H9 (cell line): Measurements from ENCODE around the gene GPM6B. TPM values are rescaled to one million over a fixed set of nuclear protein-coding genes. Genes with fewer than 3 reads are reported as not detected.

ENCODE experiments used
- DNase-seq: peaks from one replicate; pipeline ENCODE4 v3.0.0-alpha.2; 2017
- H2AFZ ChIP-seq: one replicate; pipeline ENCODE4 v1.6.1; 2013; ENCODE audit warnings: mild to moderate bottlenecking, low read length, control low read depth, moderate library complexity
- H2AK5ac ChIP-seq: 2 replicates; pipeline ENCODE4 v1.6.1; 2013; ENCODE audit warnings: low read length, control low read depth, mixed read lengths; ENCODE audit not compliant: insufficient read length
- H2BK120ac ChIP-seq: one replicate; pipeline ENCODE4 v1.6.1; 2013; ENCODE audit warnings: low read depth, mild to moderate bottlenecking, low read length, control low read depth, inconsistent platforms; ENCODE audit not compliant: poor library complexity, severe bottlenecking
- H2BK12ac ChIP-seq: 2 replicates; pipeline ENCODE4 v1.6.1; 2013; ENCODE audit warnings: low read length, control low read depth, mixed read lengths, low read depth; ENCODE audit not compliant: insufficient read length
- H2BK15ac ChIP-seq: 2 replicates; pipeline ENCODE4 v1.6.1; 2013; ENCODE audit warnings: low read depth, low read length, control low read depth
- H2BK20ac ChIP-seq: one replicate; pipeline ENCODE4 v1.6.1; 2013; ENCODE audit warnings: low read depth, mild to moderate bottlenecking, low read length, control low read depth, inconsistent platforms; ENCODE audit not compliant: poor library complexity, severe bottlenecking
- H2BK5ac ChIP-seq: 2 replicates; pipeline ENCODE4 v1.6.1; 2013; ENCODE audit warnings: low read length, control low read depth, mixed read lengths; ENCODE audit not compliant: insufficient read length
- H3K14ac ChIP-seq: 2 replicates; pipeline ENCODE4 v1.6.1; 2013; ENCODE audit warnings: low read length, control low read depth; ENCODE audit not compliant: insufficient read depth
- H3K18ac ChIP-seq: 2 replicates; pipeline ENCODE4 v1.6.1; 2013; ENCODE audit warnings: low read depth, mild to moderate bottlenecking, mixed read lengths, low read length, control low read depth; ENCODE audit not compliant: insufficient read length
- H3K23ac ChIP-seq: 2 replicates; pipeline ENCODE4 v1.6.1; 2013; ENCODE audit warnings: low read length, control low read depth, mixed read lengths, low read depth; ENCODE audit not compliant: insufficient read length
- H3K23me2 ChIP-seq: 2 replicates; pipeline ENCODE4 v1.6.1; 2013; ENCODE audit warnings: low read depth, mild to moderate bottlenecking, mixed read lengths, low read length, control low read depth; ENCODE audit not compliant: insufficient read length, poor library complexity, severe bottlenecking
- H3K27ac ChIP-seq: 2 replicates; pipeline ENCODE4 v1.5.1; 2013; ENCODE audit warnings: low read length, control low read depth, mixed read lengths, low read depth; ENCODE audit not compliant: insufficient read length
- H3K27me3 ChIP-seq: 2 replicates; pipeline ENCODE4 v1.6.1; 2013; ENCODE audit warnings: low read length, control low read depth, inconsistent platforms; ENCODE audit not compliant: insufficient read depth
- H3K4ac ChIP-seq: 2 replicates; pipeline ENCODE4 v1.6.1; 2013; ENCODE audit warnings: low read depth, mild to moderate bottlenecking, control low read depth, inconsistent platforms, low read length, moderate library complexity
- H3K4me1 ChIP-seq: 2 replicates; pipeline ENCODE4 v1.6.1; 2013; ENCODE audit warnings: low read length, control low read depth, inconsistent platforms; ENCODE audit not compliant: insufficient read depth
- H3K4me2 ChIP-seq: 2 replicates; pipeline ENCODE4 v1.6.1; 2013; ENCODE audit warnings: low read length, control low read depth, mixed read lengths; ENCODE audit not compliant: insufficient read length, insufficient read depth
- H3K56ac ChIP-seq: 2 replicates; pipeline ENCODE4 v1.6.1; 2013; ENCODE audit warnings: low read depth, mild to moderate bottlenecking, mixed read lengths, low read length, control low read depth; ENCODE audit not compliant: insufficient read length
- H3K79me1 ChIP-seq: 2 replicates; pipeline ENCODE4 v1.6.1; 2013; ENCODE audit warnings: low read depth, mild to moderate bottlenecking, moderate library complexity, low read length, control low read depth, inconsistent platforms; ENCODE audit not compliant: insufficient read depth, poor library complexity, severe bottlenecking
- H3K79me2 ChIP-seq: 2 replicates; pipeline ENCODE4 v1.6.1; 2013; ENCODE audit warnings: low read length, control low read depth, inconsistent platforms; ENCODE audit not compliant: insufficient read depth
- H3K9ac ChIP-seq: 2 replicates; pipeline ENCODE4 v1.6.1; 2013; ENCODE audit warnings: low read length, control low read depth, mixed read lengths; ENCODE audit not compliant: insufficient read length; ENCODE audit errors: extremely low read depth
- H3K9me3 ChIP-seq: one replicate; pipeline ENCODE4 v1.6.1; 2013; ENCODE audit warnings: low read depth, low read length, inconsistent platforms; ENCODE audit not compliant: control insufficient read depth
- H3T11ph ChIP-seq: one replicate; pipeline ENCODE4 v1.6.1; 2013; ENCODE audit warnings: mild to moderate bottlenecking, low read length, control low read depth, inconsistent platforms
- H4K20me1 ChIP-seq: one replicate; pipeline ENCODE4 v1.6.1; 2013; ENCODE audit not compliant: control insufficient read depth, insufficient read length, insufficient read depth
- H4K5ac ChIP-seq: 2 replicates; pipeline ENCODE4 v1.6.1; 2013; ENCODE audit warnings: low read depth, mild to moderate bottlenecking, mixed read lengths, low read length, control low read depth; ENCODE audit not compliant: insufficient read length
- H4K8ac ChIP-seq: replicated peaks from 2 replicates; pipeline ENCODE4 v1.6.1; 2013; ENCODE audit warnings: low read length, control low read depth, mixed read lengths, low read depth; ENCODE audit not compliant: insufficient read length
- H4K91ac ChIP-seq: 2 replicates; pipeline ENCODE4 v1.6.1; 2013; ENCODE audit warnings: low read depth, mild to moderate bottlenecking, moderate library complexity, mixed read lengths, low read length, control low read depth; ENCODE audit not compliant: insufficient read length
- H3K27ac Mint-ChIP-seq, 3 experiments: 2 replicates in 2 of 3; 3 replicates in 1 of 3; pipeline ENCODE4 v1.8.0; 2020 to 2021; ENCODE audit warnings: mixed read lengths in 3 of 3, mild to moderate bottlenecking in 1 of 3, moderate library complexity in 1 of 3
- H3K27me3 Mint-ChIP-seq: 2 replicates; pipeline ENCODE4 v1.8.0; 2021; ENCODE audit warnings: low read depth, mild to moderate bottlenecking, moderate library complexity, mixed read lengths
- H3K36me3 Mint-ChIP-seq, 3 experiments: 2 replicates in 2 of 3; 3 replicates in 1 of 3; pipeline ENCODE4 v1.8.0; 2020 to 2021; ENCODE audit warnings: low read depth in 3 of 3, mixed read lengths in 3 of 3; ENCODE audit not compliant: insufficient read depth in 1 of 3
- H3K4me1 Mint-ChIP-seq, 2 experiments: 2 replicates each; pipeline ENCODE4 v1.8.0; 2020; ENCODE audit warnings: mixed read lengths in 2 of 2
- H3K4me3 Mint-ChIP-seq, 2 experiments: 2 replicates in 1 of 2; 3 replicates in 1 of 2; pipeline ENCODE4 v1.8.0; 2020 to 2021; ENCODE audit warnings: mild to moderate bottlenecking in 2 of 2, mixed read lengths in 2 of 2, moderate library complexity in 1 of 2
- H3K9me3 Mint-ChIP-seq, 2 experiments: 2 replicates in 1 of 2; 3 replicates in 1 of 2; pipeline ENCODE4 v1.8.0; 2020; ENCODE audit warnings: mild to moderate bottlenecking in 2 of 2, mixed read lengths in 2 of 2, moderate library complexity in 1 of 2
- total RNA-seq: library from RNA; stranded (reverse); gene quantifications from 2 replicates; pipeline ENCODE4 v1.2.1, GENCODE V29; 2021
- TF ChIP-seq, protein P1 (sequence below): fragments of 200-600 bp; sonication (generic); conservative IDR thresholded peaks from 3 replicates; pipeline ENCODE4 v1.8.0; 2021; ENCODE audit warnings: antibody characterized with exemption, mild to moderate bottlenecking

GPM6B gene
- total RNA-seq, 1 experiment from 2014 or later: 73.9 TPM

DNA sequence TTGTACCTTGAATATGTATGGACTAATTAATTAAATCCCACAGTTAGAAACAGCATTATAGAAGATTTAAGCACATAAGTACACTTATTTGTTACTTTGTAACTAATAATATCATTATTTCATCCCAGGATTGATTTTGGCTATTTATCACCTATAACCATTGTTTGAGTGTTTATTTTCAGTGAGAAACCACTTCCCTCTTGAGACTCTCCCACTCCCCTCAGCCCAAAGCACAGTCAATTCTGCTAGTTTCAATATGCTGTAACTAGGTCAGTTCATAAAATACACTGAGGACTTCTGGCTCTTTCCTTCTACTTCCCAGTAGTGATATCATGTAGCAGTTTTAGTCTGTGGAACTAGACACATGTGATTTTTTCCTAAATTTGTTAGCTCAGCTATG lies 66.1 kb downstream of the GPM6B start:
- DNase-seq: no peak
- TF ChIP-seq, protein P1, sequence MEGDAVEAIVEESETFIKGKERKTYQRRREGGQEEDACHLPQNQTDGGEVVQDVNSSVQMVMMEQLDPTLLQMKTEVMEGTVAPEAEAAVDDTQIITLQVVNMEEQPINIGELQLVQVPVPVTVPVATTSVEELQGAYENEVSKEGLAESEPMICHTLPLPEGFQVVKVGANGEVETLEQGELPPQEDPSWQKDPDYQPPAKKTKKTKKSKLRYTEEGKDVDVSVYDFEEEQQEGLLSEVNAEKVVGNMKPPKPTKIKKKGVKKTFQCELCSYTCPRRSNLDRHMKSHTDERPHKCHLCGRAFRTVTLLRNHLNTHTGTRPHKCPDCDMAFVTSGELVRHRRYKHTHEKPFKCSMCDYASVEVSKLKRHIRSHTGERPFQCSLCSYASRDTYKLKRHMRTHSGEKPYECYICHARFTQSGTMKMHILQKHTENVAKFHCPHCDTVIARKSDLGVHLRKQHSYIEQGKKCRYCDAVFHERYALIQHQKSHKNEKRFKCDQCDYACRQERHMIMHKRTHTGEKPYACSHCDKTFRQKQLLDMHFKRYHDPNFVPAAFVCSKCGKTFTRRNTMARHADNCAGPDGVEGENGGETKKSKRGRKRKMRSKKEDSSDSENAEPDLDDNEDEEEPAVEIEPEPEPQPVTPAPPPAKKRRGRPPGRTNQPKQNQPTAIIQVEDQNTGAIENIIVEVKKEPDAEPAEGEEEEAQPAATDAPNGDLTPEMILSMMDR: no peak
- Histone ChIP-seq H4K20me1 (no peaks in the 10 kb centered on the region), H4K91ac (no peak overlapping the region), H4K8ac (no peak overlapping the region), H3K4ac (no peak overlapping the region), H3K4me2 (no peak overlapping the region), H3K18ac (no peak overlapping the region), H2BK20ac (no peak overlapping the region), H3K14ac (no peak overlapping the region), H2BK5ac (no peak overlapping the region), H3K9ac (no peak overlapping the region), H3K79me1 (no peaks in the 10 kb centered on the region), H2AK5ac (no peak overlapping the region), H3K4me1 (no peaks in the 10 kb centered on the region), H3T11ph (no peak overlapping the region), H3K56ac (no peak overlapping the region), H3K9me3 (no peaks in the 10 kb centered on the region), H2BK12ac (no peak overlapping the region), H3K27me3 (no peaks in the 10 kb centered on the region), H2BK120ac (no peak overlapping the region), H3K23me2 (no peaks in the 10 kb centered on the region), H3K79me2 (0 out of 2 replicates have a peak, but pooled peaks cover 2% of the 10 kb centered on the region), H4K5ac (no peak overlapping the region), H3K27ac (no peak overlapping the region), H3K23ac (no peak overlapping the region), H2BK15ac (no peak overlapping the region), H2AFZ (no peak overlapping the region)
- no peaks in the 10 kb centered on the region for H3K27me3 Mint-ChIP-seq
- no peak overlapping the region for H3K4me3 Mint-ChIP-seq
- no peaks in the 10 kb centered on the region for H3K4me1 Mint-ChIP-seq
- no peak overlapping the region for H3K27ac Mint-ChIP-seq
- H3K9me3 Mint-ChIP-seq: peaks cover 20 to 35% of the 10 kb centered on the region in 2 experiments
- H3K36me3 Mint-ChIP-seq: peaks cover 9 to 67% (median 35%) of the 10 kb centered on the region in 3 experiments; a peak in 6 of 7 replicates
